K562 (cell line): ENCODE data around the gene LMNB1. TPM values are rescaled to one million over a fixed set of nuclear protein-coding genes. Genes with fewer than 3 reads are reported as not detected.

Source experiments
- ATF1 ChIP-seq, 2 experiments: fragments of 450-650 bp in 1 of 2; IDR thresholded peaks; 2 replicates each; pipeline ENCODE4 v1.6.1; 2016; ENCODE audit warnings: missing compliant biosample characterization in 1 of 2, missing genetic modification characterization in 1 of 2
- ETS2 ChIP-seq: IDR thresholded peaks from 2 replicates; pipeline ENCODE4 v1.6.1; 2016; ENCODE audit warnings: borderline replicate concordance, missing genetic modification characterization, mild to moderate bottlenecking, moderate library complexity, missing compliant biosample characterization; ENCODE audit not compliant: poor library complexity, severe bottlenecking
- FOSL1 ChIP-seq: fragments of 200-800 bp; sonication (Bioruptor generic); conservative IDR thresholded peaks from 2 replicates; pipeline ENCODE4 v1.6.1; 2016; ENCODE audit warnings: missing genetic modification characterization, missing compliant biosample characterization
- HDAC2 ChIP-seq: fragments of 450-650 bp; IDR thresholded peaks from 2 replicates; pipeline ENCODE4 v1.6.1; 2016; ENCODE audit warnings: mild to moderate bottlenecking
- KLF1 ChIP-seq: fragments of 450-650 bp; IDR thresholded peaks from 2 replicates; pipeline ENCODE4 v1.6.1; 2016; ENCODE audit warnings: missing genetic modification characterization, missing compliant biosample characterization
- MED1 ChIP-seq: sonication (generic); formaldehyde crosslinking; IDR thresholded peaks from 2 replicates; pipeline ENCODE4 v1.8.1; 2023; ENCODE audit warnings: missing genetic modification reagents, borderline replicate concordance
- POLR2AphosphoS5 ChIP-seq: IDR thresholded peaks from 2 replicates; pipeline ENCODE4 v1.6.1; 2011; ENCODE audit warnings: mild to moderate bottlenecking, low read depth, low read length, moderate library complexity; ENCODE audit not compliant: control insufficient read depth, insufficient read depth
- RAD21 ChIP-seq, 2 experiments: fragments of 250-450 bp in 1 of 2; fragments of 450-650 bp in 1 of 2; sonication (Bioruptor Pico) in 1 of 2; formaldehyde crosslinking in 1 of 2; IDR thresholded peaks in 1 of 2; conservative IDR thresholded peaks in 1 of 2; 2 replicates each; pipeline versions ENCODE4 v1.4.0 to v1.8.0; 2020 to 2022; ENCODE audit warnings: mild to moderate bottlenecking in 2 of 2, moderate library complexity in 1 of 2
- RAD51 ChIP-seq: fragments of 450-650 bp; IDR thresholded peaks from 2 replicates; pipeline ENCODE4 v1.7.1; 2016; ENCODE audit warnings: low read depth, mild to moderate bottlenecking, borderline replicate concordance
- SAP30 ChIP-seq: fragments of 200-600 bp; sonication (generic); IDR thresholded peaks from 2 replicates; pipeline ENCODE4 v1.6.1; 2012; ENCODE audit warnings: borderline replicate concordance, low read depth, mild to moderate bottlenecking, moderate library complexity, low read length, control low read depth, inconsistent platforms; ENCODE audit not compliant: insufficient read depth, poor library complexity, severe bottlenecking
- ZNF444 ChIP-seq: fragments of 250-450 bp; sonication (Bioruptor Pico); IDR thresholded peaks from 2 replicates; pipeline ENCODE4 v1.4.0; 2020; ENCODE audit warnings: mild to moderate bottlenecking, moderate library complexity
- ZNF507 ChIP-seq: conservative IDR thresholded peaks from 2 replicates; pipeline ENCODE4 v1.6.1; 2017; ENCODE audit warnings: missing genetic modification characterization, missing compliant biosample characterization
- ZNF695 ChIP-seq: fragments of 450-650 bp; formaldehyde crosslinking; IDR thresholded peaks from 2 replicates; pipeline ENCODE4 v1.4.0; 2020; ENCODE audit warnings: mild to moderate bottlenecking, moderate library complexity
- ZNF696 ChIP-seq: fragments of 250-450 bp; sonication (Bioruptor Pico); conservative IDR thresholded peaks from 2 replicates; pipeline ENCODE4 v1.4.0; 2020; ENCODE audit warnings: mild to moderate bottlenecking, moderate library complexity
- polyA plus RNA-seq, 8 experiments: library from polyadenylated mRNA; depleted of rRNA in 4 of 8; stranded (reverse) in 5 of 8; unstranded in 3 of 8; fragments of >200 nt; fragmentation: Nextera tagmentation in 2 of 8; fragmentation: Illumina TruSeq in 1 of 8; extraction: Ambion mirVana in 2 of 8; extraction: Trizol in 1 of 8; gene quantifications; 2 replicates each; pipeline versions ENCODE4 v1.2.1 to v1.2.3, GENCODE V29; 2011 to 2014; ENCODE audit warnings: inconsistent platforms in 1 of 8, missing spikeins in 1 of 8
- total RNA-seq, 7 experiments: library from RNA; depleted of rRNA in 6 of 7; stranded (reverse); fragments of >200 nt in 6 of 7; fragmentation: Illumina TruSeq in 2 of 7; extraction: Trizol in 2 of 7; gene quantifications; 2 replicates each; pipeline versions ENCODE4 v1.2.1 to v1.2.3, GENCODE V29; 2011 to 2021; ENCODE audit warnings: low replicate concordance in 1 of 7
- TF ChIP-seq, protein P1 (sequence below): fragments of 450-650 bp; conservative IDR thresholded peaks from 2 replicates; pipeline ENCODE4 v1.6.1; 2016; ENCODE audit warnings: missing genetic modification characterization, low read depth, mild to moderate bottlenecking, control low read depth, missing compliant biosample characterization
- TF ChIP-seq, protein P2 (sequence below): fragments of 250-450 bp; sonication (Bioruptor Pico); IDR thresholded peaks from 2 replicates; pipeline ENCODE4 v1.4.0; 2020
- TF ChIP-seq, protein P3 (sequence below), 2 experiments: fragments of 200-800 bp in 1 of 2; sonication (Bioruptor generic) in 1 of 2; sonication (generic) in 1 of 2; formaldehyde crosslinking in 1 of 2; IDR thresholded peaks in 1 of 2; conservative IDR thresholded peaks in 1 of 2; 2 replicates each; pipeline versions ENCODE4 v1.5.0 to v1.6.1; 2016 to 2020; ENCODE audit warnings: missing compliant biosample characterization in 1 of 2, missing genetic modification characterization in 1 of 2, missing genetic modification reagents in 1 of 2
- TF ChIP-seq, protein P4 (sequence below), 2 experiments: fragments of 250-450 bp in 1 of 2; fragments of 450-650 bp in 1 of 2; sonication (Bioruptor Pico) in 1 of 2; IDR thresholded peaks; 2 replicates each; pipeline versions ENCODE4 v1.6.1 to v1.8.0; 2016 to 2021; ENCODE audit warnings: mild to moderate bottlenecking in 2 of 2, moderate library complexity in 2 of 2, missing compliant biosample characterization in 1 of 2, missing genetic modification characterization in 1 of 2
- TF ChIP-seq, protein P5 (sequence below): fragments of 450-650 bp; IDR thresholded peaks from 2 replicates; pipeline ENCODE4 v1.6.1; 2016; ENCODE audit warnings: missing biosample characterization, missing genetic modification characterization

LMNB1 gene
- total and polyA plus RNA-seq, 9 of the 15 experiments (the other 6 are each of a cell fraction or from before 2014, with no cell fraction given), result 2.8 to 190 (median 131) TPM

DNA sequence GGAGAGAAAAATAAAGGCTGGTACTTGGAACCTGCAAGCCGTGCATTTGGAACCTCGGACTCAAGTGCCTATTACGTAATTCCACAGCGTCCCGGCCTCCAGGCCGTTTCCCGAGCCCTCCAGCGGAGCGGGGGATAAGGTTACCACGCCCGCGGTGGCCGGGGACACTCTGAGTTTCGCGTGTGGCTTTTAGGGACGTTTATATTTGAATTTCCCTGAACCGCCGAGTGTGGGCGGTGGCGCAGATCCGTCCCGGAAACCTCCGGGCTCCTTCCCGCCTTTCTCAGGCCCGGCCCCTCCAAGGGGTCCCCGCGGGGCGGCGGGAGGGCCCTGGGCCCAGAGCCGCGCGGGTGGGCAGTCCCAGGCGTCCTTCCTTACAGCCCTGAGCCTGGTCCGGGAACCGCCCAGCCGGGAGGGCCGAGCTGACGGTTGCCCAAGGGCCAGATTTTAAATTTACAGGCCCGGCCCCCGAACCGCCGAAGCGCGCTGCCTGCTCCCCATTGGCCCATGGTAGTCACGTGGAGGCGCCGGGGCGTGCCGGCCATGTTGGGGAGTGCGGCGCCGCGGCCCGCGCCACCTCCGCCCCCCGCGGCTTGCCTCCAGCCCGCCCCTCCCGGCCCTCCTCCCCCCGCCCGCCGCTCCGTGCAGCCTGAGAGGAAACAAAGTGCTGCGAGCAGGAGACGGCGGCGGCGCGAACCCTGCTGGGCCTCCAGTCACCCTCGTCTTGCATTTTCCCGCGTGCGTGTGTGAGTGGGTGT is at the start of gene LMNB1 (continued):
- peak; percentile 71 for TF ChIP-seq POLR2AphosphoS5
- TF ChIP-seq, protein P1, sequence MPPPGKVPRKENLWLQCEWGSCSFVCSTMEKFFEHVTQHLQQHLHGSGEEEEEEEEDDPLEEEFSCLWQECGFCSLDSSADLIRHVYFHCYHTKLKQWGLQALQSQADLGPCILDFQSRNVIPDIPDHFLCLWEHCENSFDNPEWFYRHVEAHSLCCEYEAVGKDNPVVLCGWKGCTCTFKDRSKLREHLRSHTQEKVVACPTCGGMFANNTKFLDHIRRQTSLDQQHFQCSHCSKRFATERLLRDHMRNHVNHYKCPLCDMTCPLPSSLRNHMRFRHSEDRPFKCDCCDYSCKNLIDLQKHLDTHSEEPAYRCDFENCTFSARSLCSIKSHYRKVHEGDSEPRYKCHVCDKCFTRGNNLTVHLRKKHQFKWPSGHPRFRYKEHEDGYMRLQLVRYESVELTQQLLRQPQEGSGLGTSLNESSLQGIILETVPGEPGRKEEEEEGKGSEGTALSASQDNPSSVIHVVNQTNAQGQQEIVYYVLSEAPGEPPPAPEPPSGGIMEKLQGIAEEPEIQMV (tag), result no peak
- peak; percentile 46; the same call in 1 of the 2 replicates for TF ChIP-seq FOSL1
- no peak for TF ChIP-seq MED1 (CRISPR knock-in tag)
- TF ChIP-seq, protein P2, sequence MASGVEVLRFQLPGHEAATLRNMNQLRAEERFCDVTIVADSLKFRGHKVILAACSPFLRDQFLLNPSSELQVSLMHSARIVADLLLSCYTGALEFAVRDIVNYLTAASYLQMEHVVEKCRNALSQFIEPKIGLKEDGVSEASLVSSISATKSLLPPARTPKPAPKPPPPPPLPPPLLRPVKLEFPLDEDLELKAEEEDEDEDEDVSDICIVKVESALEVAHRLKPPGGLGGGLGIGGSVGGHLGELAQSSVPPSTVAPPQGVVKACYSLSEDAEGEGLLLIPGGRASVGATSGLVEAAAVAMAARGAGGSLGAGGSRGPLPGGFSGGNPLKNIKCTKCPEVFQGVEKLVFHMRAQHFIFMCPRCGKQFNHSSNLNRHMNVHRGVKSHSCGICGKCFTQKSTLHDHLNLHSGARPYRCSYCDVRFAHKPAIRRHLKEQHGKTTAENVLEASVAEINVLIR (CRISPR knock-in tag), result no peak
- TF ChIP-seq ZNF444 (CRISPR knock-in tag), result no peak
- peak; percentile 89 for TF ChIP-seq KLF1 (tag)
- no peak for TF ChIP-seq ETS2 (tag)
- TF ChIP-seq ZNF695, result no peak
- TF ChIP-seq RAD51, result peak; percentile 92
- peak; percentile 80; the same call in 1 of the 2 replicates for TF ChIP-seq HDAC2
- no peak for TF ChIP-seq ZNF696 (CRISPR knock-in tag)
- peak in 1 of 2 experiments; percentile 18; a peak in 3 of 4 replicates for TF ChIP-seq RAD21 (CRISPR knock-in tag; conservative IDR thresholded peaks at IDR 0.05 in 1 of 2, IDR thresholded peaks at IDR 0.05 in 1 of 2)
- peak; percentile 47 for TF ChIP-seq SAP30
- TF ChIP-seq ATF1 (CRISPR knock-in tag; IDR thresholded peaks at IDR 0.05), result no peak
- peak; percentile 63 for TF ChIP-seq ATF1 (tag; IDR thresholded peaks at IDR 0.05)
- TF ChIP-seq, protein P3, sequence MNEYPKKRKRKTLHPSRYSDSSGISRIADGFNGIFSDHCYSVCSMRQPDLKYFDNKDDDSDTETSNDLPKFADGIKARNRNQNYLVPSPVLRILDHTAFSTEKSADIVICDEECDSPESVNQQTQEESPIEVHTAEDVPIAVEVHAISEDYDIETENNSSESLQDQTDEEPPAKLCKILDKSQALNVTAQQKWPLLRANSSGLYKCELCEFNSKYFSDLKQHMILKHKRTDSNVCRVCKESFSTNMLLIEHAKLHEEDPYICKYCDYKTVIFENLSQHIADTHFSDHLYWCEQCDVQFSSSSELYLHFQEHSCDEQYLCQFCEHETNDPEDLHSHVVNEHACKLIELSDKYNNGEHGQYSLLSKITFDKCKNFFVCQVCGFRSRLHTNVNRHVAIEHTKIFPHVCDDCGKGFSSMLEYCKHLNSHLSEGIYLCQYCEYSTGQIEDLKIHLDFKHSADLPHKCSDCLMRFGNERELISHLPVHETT (CRISPR knock-in tag; conservative IDR thresholded peaks at IDR 0.05 in 1 of 2, IDR thresholded peaks at IDR 0.05 in 1 of 2), result peak in 1 of 2 experiments; percentile 29; a peak in 1 of 4 replicates
- TF ChIP-seq, protein P4, sequence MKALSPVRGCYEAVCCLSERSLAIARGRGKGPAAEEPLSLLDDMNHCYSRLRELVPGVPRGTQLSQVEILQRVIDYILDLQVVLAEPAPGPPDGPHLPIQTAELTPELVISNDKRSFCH (CRISPR knock-in tag; IDR thresholded peaks at IDR 0.05), result no peak
- TF ChIP-seq, protein P4 (tag; IDR thresholded peaks at IDR 0.05), result no peak
- no peak for TF ChIP-seq ZNF507 (tag)
- TF ChIP-seq, protein P5, sequence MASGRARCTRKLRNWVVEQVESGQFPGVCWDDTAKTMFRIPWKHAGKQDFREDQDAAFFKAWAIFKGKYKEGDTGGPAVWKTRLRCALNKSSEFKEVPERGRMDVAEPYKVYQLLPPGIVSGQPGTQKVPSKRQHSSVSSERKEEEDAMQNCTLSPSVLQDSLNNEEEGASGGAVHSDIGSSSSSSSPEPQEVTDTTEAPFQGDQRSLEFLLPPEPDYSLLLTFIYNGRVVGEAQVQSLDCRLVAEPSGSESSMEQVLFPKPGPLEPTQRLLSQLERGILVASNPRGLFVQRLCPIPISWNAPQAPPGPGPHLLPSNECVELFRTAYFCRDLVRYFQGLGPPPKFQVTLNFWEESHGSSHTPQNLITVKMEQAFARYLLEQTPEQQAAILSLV, result no peak
